ENCODE data around the gene CNTNAP2.

- TF ChIP-seq POLR2A (IDR thresholded peaks at IDR 0.05) (no peak), CTCF (IDR thresholded peaks at IDR 0.05) (no peak)
Measured at GRCh38 chr7:147708871-147709270, 1592.3 kb downstream of the CNTNAP2 start.

Measured in lower leg skin (tissue), 3 donors.